Loucy (cell line): ENCODE results near the gene PRKCE.

Source experiments
- EZH2phosphoT487 ChIP-seq: fragments of 200-600 bp; IDR thresholded peaks from 2 replicates; pipeline ENCODE4 v1.6.1; 2018; ENCODE audit warnings: antibody characterized with exemption, mild to moderate bottlenecking, moderate library complexity, borderline replicate concordance
- TF ChIP-seq, protein P1 (sequence below): fragments of 200-600 bp; sonication (generic); conservative IDR thresholded peaks from 2 replicates; pipeline ENCODE4 v1.5.1; 2014; ENCODE audit warnings: mild to moderate bottlenecking, antibody characterized with exemption, low read length

DNA sequence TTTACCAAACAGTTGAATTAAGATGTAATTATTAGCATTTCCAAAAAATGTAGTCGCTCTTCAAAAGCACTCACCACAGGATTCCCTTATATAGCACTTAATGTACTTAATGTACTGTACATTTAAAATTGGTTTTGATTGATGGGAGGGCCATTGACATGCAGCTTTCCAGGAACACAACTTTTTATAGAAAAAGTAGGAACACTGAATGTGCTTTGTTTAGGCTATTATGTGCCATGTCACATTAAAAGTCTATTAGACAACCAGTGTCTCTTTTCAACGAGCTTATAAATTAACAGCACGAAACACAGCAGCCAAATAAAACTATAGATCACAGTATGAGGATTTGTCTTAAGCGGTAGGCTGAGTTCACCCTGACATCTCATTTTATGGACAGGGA, 301.1 kb downstream of the PRKCE start:
- TF ChIP-seq, protein P1, sequence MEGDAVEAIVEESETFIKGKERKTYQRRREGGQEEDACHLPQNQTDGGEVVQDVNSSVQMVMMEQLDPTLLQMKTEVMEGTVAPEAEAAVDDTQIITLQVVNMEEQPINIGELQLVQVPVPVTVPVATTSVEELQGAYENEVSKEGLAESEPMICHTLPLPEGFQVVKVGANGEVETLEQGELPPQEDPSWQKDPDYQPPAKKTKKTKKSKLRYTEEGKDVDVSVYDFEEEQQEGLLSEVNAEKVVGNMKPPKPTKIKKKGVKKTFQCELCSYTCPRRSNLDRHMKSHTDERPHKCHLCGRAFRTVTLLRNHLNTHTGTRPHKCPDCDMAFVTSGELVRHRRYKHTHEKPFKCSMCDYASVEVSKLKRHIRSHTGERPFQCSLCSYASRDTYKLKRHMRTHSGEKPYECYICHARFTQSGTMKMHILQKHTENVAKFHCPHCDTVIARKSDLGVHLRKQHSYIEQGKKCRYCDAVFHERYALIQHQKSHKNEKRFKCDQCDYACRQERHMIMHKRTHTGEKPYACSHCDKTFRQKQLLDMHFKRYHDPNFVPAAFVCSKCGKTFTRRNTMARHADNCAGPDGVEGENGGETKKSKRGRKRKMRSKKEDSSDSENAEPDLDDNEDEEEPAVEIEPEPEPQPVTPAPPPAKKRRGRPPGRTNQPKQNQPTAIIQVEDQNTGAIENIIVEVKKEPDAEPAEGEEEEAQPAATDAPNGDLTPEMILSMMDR, result no peak
- TF ChIP-seq EZH2phosphoT487, result no peak
